Measurements from ENCODE around the gene TRAPPC10.

The TRAPPC10 gene

DNA sequence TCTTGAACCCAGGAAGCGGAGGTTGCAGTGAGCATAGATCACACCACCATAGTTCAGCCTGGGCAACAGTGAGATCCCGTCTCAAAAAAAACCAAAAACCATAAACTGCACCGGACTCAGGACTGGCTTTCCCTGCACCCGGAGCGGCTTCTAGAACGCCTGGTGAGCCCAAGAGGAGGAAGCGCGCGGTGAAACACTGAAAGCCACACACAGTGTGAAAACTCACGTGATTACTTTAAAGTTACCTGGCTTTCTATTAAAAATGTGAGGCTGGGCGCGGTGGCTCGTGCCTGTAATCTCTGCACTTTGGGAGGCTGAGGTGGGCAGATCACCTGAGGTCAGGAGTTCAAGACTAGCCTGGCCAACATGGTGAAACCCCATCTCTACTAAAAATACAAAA is 7.0 kb upstream of the TRAPPC10 start:
- DNase-seq, result no peak

DNA sequence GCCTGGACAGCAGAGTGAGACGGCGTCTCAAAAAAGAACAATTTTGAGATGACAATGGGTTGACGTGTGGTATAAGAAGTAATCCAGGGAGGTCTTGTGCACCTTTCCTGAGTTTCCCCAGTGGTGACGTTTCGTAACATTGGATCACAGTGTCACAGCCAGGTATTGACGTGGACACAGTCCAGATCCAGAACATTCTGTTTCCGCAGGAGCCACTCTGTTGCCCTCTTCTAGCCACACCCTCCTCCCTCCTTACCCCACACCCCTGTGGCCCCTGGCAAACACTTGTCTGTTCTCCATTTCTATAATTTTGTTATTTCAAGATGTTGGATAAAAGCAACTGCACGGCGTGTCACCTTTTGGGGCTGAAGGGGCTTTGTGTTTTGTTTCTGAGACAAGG is 6.5 kb upstream of the TRAPPC10 start:
- no peak for DNase-seq

GRCh38 chr21:44006017-44006619 is 6.0 kb upstream of the TRAPPC10 start:
- DNase-seq, result no peak

GRCh38 chr21:44006656-44007055 is 5.5 kb upstream of the TRAPPC10 start:
- DNase-seq, result no peak

GRCh38 chr21:44010429-44010828 is 1.7 kb upstream of the TRAPPC10 start:
- peak; percentile 58 for DNase-seq

- no peak for DNase-seq
Measured at GRCh38 chr21:44011123-44011522, 986 bp upstream of the TRAPPC10 start.

- DNase-seq, result peak; percentile 49
Measured at GRCh38 chr21:44012474-44013379, 618 bp downstream of the TRAPPC10 start.

DNA sequence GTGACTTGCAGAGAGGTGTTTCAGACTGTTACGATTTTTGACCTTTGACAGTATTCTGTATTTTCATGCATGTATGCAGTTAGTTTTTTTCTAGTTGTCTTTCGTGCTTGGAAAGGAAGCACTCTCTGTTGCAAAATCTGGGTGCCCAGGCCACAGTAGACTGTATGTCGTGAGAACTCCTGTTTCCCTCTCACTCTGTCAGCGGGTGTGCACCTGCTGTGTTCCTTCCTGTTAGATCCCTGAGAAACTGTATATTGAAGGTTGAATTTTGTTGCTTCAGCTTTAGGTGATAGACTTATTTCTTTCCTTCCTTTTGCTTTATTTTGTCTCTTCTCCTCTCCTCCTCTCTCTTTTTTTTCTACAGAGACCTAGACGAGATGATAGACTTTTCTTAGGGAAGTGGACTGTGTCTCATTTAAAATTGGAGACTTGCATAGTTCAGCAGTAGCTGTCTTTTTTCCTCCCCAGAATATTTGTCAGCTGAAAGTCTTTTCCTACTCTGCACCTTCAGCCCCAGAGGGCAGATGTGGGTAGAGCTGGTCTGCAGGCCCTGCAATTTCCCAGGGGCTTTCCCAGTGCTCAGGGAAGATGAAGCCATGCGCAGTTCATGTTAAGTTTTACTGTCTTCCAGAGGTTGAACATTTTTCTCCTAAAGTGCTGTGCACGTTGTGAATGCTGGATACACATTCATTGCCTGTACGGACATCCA is 1.4 kb downstream of the TRAPPC10 start:
- no peak for DNase-seq

GRCh38 chr21:44017601-44018000 is 5.5 kb downstream of the TRAPPC10 start:
- DNase-seq, result no peak

DNA sequence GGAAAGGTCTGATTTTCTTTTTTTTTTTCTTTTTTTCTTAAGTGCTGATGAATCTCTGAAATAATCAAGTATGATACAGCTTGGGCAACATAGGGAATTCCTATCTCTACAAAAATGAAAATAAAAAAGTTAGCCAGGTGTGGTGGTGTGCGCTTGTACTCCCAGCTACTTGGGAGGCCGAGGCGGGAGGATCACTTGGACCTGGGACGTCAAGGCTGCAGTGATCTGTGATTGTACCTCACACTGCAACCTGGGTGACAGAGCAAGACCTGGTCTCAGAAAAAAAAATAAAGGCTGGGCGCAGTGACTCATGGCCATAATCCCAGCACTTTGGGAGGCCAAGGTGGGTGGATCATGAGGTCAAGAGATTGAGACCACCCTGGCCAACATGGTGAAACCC is 6.0 kb downstream of the TRAPPC10 start:
- DNase-seq, result no peak

- no peak for DNase-seq
Measured at GRCh38 chr21:44018813-44019567, 6.9 kb downstream of the TRAPPC10 start.

GRCh38 chr21:44019568-44019958 is 7.5 kb downstream of the TRAPPC10 start:
- DNase-seq, result no peak

GRCh38 chr21:44020551-44020950 is 8.4 kb downstream of the TRAPPC10 start:
- DNase-seq, result no peak

- no peak for DNase-seq
Measured at GRCh38 chr21:44021064-44021463, 9.0 kb downstream of the TRAPPC10 start.

DNA sequence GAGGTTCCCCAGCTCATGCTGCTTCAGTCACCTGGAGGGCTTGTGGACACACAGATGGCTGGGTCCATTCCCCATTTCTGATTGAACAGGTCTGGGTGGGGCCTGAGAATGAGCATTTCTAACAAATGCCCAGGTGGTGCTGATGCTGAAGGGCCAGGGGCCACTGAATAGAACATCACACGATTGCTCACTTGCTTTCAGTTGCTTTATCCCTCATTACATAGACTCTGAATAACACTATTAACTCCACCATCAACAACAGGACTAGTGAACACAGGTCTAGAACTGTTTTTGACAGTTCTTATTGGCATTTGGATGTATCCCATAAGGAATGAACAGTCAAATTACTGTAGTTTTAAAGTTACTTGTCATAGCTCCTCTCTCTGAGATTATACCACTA is 12.1 kb downstream of the TRAPPC10 start:
- no peak for DNase-seq

DNA sequence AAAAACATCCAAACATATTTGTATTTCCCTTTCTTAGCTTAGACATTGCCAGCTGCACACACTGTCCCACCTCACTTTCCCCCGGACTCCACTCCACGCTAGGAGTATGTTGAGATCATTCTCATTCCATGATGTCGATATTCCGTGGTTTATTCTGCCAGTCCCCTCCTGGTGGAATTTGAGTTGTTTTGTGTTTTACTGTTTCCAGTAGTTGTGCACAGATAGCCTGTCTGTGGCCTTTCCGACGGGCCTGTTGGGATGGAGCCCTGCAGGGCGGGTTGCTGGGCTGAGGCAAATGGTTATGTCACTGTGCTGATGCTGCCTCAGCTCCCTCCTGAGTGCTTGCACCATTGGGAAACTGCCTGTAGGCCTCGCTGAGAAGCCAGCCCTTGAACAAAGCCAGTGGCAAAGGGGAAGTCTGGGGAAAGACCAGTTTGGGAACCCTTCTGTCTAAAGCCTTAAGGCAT is 12.8 kb downstream of the TRAPPC10 start:
- DNase-seq, result no peak

DNA sequence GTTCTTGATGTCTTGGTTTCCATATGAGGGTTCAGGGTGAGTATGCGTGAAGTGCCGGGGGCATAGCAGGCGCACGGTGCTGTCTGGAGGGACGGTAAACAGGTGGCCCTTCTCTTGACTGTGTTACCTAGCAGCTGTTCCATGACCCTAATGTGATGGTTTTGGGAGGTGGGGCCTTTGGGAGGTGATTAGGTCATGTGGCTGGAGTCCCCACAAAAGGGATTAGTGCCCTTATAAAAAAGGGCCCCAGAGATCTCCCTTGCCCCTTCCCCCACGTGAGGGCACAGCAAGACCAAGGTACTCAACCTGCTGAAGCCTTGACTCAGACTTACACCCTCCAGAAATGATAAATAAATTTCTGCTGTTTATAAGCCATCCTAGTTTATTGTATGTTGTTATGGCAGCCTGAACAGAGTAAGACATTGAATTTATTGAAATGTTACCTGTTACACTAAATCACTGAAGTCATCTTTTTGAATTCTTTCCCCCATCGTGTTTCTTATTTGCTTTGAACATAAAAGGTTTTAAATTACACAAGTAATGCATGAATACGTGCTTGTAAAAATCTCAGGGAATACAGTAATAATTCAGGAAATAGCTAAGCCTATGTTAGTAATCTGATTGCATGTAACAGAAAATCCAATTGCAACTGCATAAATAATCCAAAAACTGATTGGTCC is 15.6 kb downstream of the TRAPPC10 start:
- DNase-seq, result no peak

GRCh38 chr21:44028287-44028659 is 16.2 kb downstream of the TRAPPC10 start:
- no peak for DNase-seq

- DNase-seq, result no peak
Measured at GRCh38 chr21:44029460-44030087, 17.5 kb downstream of the TRAPPC10 start.

- no peak for DNase-seq
Measured at GRCh38 chr21:44035244-44035643, 23.1 kb downstream of the TRAPPC10 start.

- no peak for DNase-seq
Measured at GRCh38 chr21:44038063-44038462, 26.0 kb downstream of the TRAPPC10 start.

- no peak for DNase-seq
Measured at GRCh38 chr21:44039828-44040227, 27.7 kb downstream of the TRAPPC10 start.
